Ascending aorta (tissue), 2 donors: ENCODE data around the gene SLA2. TPM values are rescaled to one million over a fixed set of nuclear protein-coding genes. Genes with fewer than 3 reads are reported as not detected.

ENCODE experiments used
- DNase-seq, 2 donors: peaks; one replicate each; pipeline ENCODE4 v3.0.0-alpha.2; 2019; ENCODE audit warnings: low spot score in 2 of 2
- H3K27ac ChIP-seq, 2 donors: fragments of 200-600 bp; sonication (generic); one replicate each; pipeline ENCODE4 v1.5.1; 2016 to 2017; ENCODE audit warnings: mild to moderate bottlenecking in 1 of 2
- H3K27me3 ChIP-seq: fragments of 200-600 bp; sonication (generic); one replicate; pipeline ENCODE4 v1.5.1; 2017
- H3K36me3 ChIP-seq, 2 donors: fragments of 200-600 bp; sonication (generic); one replicate each; pipeline ENCODE4 v1.5.1; 2016
- H3K4me1 ChIP-seq, 2 donors: fragments of 200-600 bp; sonication (generic); one replicate each; pipeline ENCODE4 v1.5.1; 2016 to 2017; ENCODE audit warnings: mild to moderate bottlenecking in 1 of 2
- H3K4me3 ChIP-seq, 2 donors: fragments of 200-600 bp; sonication (generic); one replicate each; pipeline ENCODE4 v1.5.1; 2016 to 2017; ENCODE audit warnings: mild to moderate bottlenecking in 1 of 2
- H3K9me3 ChIP-seq, 2 donors: fragments of 200-600 bp; sonication (generic); one replicate each; pipeline ENCODE4 v1.5.1; 2016
- intact Hi-C: fragments of 100-400 bp; cut with DNase I; formaldehyde crosslinking; loops from one replicate; pipeline ENCODE4 v1.15.1; 2023
- total RNA-seq: library from RNA; depleted of rRNA; stranded (reverse); fragments of >200 nt; gene quantifications from one replicate; pipeline ENCODE4 v1.1.0, GENCODE V29; 2016
- TF ChIP-seq, protein P1 (sequence below), 3 experiments: fragments of 200-600 bp in 2 of 3; fragments of 450-650 bp in 1 of 3; sonication (generic) in 2 of 3; IDR thresholded peaks; one replicate each; pipeline ENCODE4 v1.5.1; 2016 to 2019; ENCODE audit warnings: antibody characterized with exemption in 3 of 3, mild to moderate bottlenecking in 1 of 3, moderate library complexity in 1 of 3

The SLA2 gene
- total RNA-seq, 1 donor from 2014 or later: not detected

DNA sequence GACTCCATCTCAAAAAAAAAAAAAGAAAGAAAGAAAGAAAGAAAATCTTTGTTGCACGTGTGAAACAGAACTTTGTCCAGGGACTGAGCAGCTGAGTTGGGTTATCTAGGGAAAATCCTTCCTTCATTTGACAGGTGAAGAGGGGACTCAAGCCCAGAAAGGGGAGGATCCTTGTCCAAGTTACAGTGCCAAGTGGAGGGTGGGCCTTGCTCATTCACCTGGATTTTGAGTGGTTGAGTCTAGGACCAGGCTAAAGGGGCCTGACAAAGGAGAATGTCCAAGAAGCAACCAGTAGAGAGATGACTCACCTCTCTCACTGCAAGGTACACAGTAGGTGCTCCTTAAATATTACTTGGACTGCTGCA lies 69.9 kb downstream of the SLA2 start:
- H3K27ac ChIP-seq: peak overlapping the region in 1 of 2 donors; percentile 83
- no peaks in the 10 kb centered on the region for H3K27me3 ChIP-seq
- intact Hi-C loops: no loop called here
- no peak for DNase-seq
- H3K4me1 ChIP-seq: peaks cover 0 to 20% of the 10 kb centered on the region in 2 donors
- peaks cover 8 to 15% of the 10 kb centered on the region in 2 donors for H3K36me3 ChIP-seq
- TF ChIP-seq, protein P1, sequence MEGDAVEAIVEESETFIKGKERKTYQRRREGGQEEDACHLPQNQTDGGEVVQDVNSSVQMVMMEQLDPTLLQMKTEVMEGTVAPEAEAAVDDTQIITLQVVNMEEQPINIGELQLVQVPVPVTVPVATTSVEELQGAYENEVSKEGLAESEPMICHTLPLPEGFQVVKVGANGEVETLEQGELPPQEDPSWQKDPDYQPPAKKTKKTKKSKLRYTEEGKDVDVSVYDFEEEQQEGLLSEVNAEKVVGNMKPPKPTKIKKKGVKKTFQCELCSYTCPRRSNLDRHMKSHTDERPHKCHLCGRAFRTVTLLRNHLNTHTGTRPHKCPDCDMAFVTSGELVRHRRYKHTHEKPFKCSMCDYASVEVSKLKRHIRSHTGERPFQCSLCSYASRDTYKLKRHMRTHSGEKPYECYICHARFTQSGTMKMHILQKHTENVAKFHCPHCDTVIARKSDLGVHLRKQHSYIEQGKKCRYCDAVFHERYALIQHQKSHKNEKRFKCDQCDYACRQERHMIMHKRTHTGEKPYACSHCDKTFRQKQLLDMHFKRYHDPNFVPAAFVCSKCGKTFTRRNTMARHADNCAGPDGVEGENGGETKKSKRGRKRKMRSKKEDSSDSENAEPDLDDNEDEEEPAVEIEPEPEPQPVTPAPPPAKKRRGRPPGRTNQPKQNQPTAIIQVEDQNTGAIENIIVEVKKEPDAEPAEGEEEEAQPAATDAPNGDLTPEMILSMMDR (IDR thresholded peaks at IDR 0.05): no peak
- H3K4me3 ChIP-seq: no peak overlapping the region
- no peaks in the 10 kb centered on the region for H3K9me3 ChIP-seq

DNA sequence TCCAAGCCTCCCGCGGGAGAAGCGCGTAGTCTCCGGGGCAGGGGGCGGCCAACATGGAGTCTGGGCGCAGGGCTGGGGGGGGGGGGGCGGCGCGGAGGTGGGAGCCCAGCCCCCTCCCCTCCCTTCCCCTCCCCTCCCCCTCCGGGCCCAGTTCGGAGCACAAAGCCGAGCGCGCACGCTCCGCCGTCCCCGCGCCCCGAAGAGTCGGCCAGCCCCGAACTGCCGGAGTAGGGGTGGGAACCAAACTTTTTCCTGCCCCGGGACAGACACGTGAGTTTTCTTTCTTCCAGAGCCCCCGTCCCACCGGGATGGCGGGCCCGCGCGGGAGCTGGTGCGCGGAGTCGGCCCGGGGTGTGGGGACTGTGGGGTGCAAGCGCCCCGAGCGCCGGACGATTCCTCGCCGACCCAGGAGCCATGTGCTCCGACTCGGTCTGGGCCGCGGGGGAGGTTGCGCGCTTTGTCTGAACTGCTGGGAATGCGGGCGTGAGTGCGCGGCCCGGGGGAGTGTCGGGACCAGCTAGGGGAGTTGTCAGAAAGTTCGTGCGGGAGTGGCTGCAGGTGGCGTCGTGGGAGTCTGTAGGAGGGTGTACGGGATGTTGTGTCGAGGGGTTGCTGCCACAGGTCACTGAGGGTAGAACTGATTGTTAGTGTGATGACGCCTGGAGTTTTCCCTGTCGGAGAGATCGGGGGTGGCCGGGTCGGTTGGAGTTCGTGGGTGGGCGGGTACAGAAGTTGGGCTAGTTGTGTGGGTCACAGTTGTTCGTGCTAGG lies 71.4 kb downstream of the SLA2 start:
- DNase-seq: peak in 1 of 2 donors; percentile 74
- Histone ChIP-seq H3K9me3 (no peaks in the 10 kb centered on the region), H3K27me3 (no peaks in the 10 kb centered on the region), H3K4me3 (peak overlapping the region; percentile 63 to 79), H3K36me3 (peaks cover 0 to 4% of the 10 kb centered on the region in 2 donors), H3K27ac (peak overlapping the region; percentile 68 to 83), H3K4me1 (peaks cover 0 to 20% of the 10 kb centered on the region in 2 donors)
- intact Hi-C loops: loop anchor here (1.0 kb wide), 1 partner anchor 31 kb away; the partner anchor contains the start of gene RAB5IF
- TF ChIP-seq, protein P1 (IDR thresholded peaks at IDR 0.05): no peak

DNA sequence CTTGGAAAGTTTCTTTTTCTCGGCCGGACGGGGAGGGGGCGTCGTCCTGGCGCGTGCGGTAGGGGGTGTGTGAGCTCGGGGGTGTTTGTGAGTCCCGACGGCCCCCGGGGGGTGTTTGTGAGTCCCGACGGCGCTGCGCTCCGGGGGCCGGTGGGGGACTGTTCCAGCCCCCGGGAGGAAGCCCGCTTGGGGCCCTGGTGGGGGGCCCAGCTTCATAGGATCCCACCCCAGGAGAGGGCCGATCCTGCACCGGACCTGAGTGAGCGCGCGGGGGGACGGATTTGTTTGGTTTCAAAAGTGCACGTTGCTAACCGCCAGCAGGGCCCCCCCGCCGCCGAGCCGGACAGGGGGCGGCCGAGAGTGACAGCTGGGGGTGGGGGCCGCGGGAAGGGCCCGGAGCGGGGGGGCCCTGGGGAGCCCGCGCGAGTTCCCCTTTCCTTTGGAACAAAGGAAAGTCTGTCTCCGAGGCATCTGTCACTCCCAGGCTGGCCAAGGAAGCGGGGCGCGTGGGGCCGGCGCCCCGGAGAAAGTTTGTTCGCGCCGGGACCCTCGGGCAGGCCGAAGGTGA lies 72.1 kb downstream of the SLA2 start:
- Histone ChIP-seq H3K27ac (peak overlapping the region; percentile 68 to 83), H3K4me3 (peak overlapping the region; percentile 63 to 79), H3K36me3 (no peaks in the 10 kb centered on the region), H3K4me1 (peaks cover 0 to 20% of the 10 kb centered on the region in 2 donors), H3K9me3 (no peaks in the 10 kb centered on the region), H3K27me3 (no peaks in the 10 kb centered on the region)
- DNase-seq: peak in 1 of 2 donors; percentile 70
- intact Hi-C loops: loop anchor here (1.0 to 2.0 kb wide), 3 partner anchors 17 to 33 kb away; partner anchors contain the start of genes MYL9 and RAB5IF
- TF ChIP-seq, protein P1 (IDR thresholded peaks at IDR 0.05): peak in 1 of 3 experiments; percentile 5

DNA sequence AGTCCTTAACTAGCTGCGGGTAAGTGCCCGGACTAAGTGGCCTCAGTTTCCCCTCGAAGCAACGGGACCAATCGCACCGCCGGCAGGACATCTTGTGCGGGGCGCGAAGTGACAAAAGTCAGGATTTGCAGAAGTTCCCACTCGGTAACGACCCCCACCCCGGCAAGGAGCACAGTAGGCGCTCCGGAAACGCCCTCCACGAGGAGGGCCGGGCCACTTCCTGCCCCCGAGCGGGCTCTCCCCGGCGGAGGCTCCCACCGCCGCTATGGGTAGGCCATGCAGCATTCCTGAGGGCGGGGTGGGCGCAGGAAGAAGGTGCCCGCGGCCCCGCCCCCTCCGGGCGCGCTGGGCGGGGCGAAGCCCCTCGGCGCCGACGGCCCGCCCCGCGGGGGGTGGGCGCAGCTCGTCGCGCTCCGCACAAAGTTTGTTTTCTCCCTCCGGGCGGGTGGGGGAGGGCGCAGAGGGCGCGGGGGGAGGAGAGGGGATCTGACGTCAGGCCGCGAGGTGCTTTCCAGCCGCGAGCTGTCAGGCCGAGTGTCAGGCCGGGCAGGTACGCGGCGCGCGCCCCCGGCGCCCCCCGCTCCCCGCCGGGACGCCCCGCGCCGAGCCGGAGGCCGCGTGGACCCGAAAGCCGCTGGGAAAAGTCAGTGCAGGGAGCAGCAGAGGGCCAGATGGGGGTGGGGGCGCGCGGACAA lies 72.7 kb downstream of the SLA2 start, which contains the start of gene TGIF2:
TSS of gene TGIF2 (plus strand) at position 495 of the 695 bp plus-strand sequence. CDS start 5,178 bp downstream, outside the sequence.
- Histone ChIP-seq H3K36me3 (no peaks in the 10 kb centered on the region), H3K9me3 (no peaks in the 10 kb centered on the region), H3K4me1 (peaks cover 0 to 20% of the 10 kb centered on the region in 2 donors), H3K27ac (peak within 1 kb of the TSS; percentile 83 to 90), H3K27me3 (no peaks in the 10 kb centered on the region), H3K4me3 (peak within 1 kb of the TSS; percentile 63 to 79)
- DNase-seq: peak; percentile 49 to 93
- intact Hi-C loops: loop anchor here (2.0 kb wide), 2 partner anchors 16 to 32 kb away; partner anchors contain the start of gene MYL9
- TF ChIP-seq, protein P1 (IDR thresholded peaks at IDR 0.05): no peak

DNA sequence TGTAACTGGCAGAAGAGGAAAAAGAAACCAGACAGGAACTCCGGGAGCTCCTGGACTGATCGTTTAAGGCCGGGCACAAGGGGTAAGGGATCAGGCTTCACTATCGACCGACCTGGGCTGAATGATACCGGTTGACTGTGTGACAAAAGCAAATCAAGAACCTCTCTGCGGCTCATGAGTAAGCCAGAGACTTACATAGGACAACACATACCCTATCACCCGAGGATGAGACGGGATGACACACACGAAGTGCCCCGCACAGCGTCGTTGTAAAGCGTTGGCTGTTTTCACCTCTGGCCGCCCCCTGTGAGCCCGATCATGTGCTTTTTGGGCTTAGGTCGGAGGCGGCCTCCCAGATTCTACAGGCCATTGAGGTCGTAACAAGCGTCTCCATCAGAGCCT lies 73.3 kb downstream of the SLA2 start:
- intact Hi-C loops: loop anchor here (2.0 kb wide), 2 partner anchors 16 to 32 kb away; partner anchors contain the start of gene MYL9
- Histone ChIP-seq H3K27me3 (no peaks in the 10 kb centered on the region), H3K36me3 (no peaks in the 10 kb centered on the region), H3K4me3 (peak overlapping the region; percentile 63 to 79), H3K9me3 (no peaks in the 10 kb centered on the region), H3K4me1 (peaks cover 0 to 20% of the 10 kb centered on the region in 2 donors), H3K27ac (peak overlapping the region; percentile 83 to 90)
- DNase-seq: peak in 1 of 2 donors; percentile 64
- TF ChIP-seq, protein P1 (IDR thresholded peaks at IDR 0.05): no peak
